Heart right ventricle (tissue), 16 donors: ENCODE measurements around the gene AKAP6. TPM values are rescaled to one million over a fixed set of nuclear protein-coding genes. Genes with fewer than 3 reads are reported as not detected.

ENCODE experiments used
- ATAC-seq, 8 donors: fragments of 200-7000 bp; cut with Tn5 transposase; one replicate each; pipeline ENCODE4 v1.9.1; 2020; ENCODE audit warnings: mild to moderate bottlenecking in 8 of 8, moderate library complexity in 8 of 8, moderate number of reproducible peaks in 1 of 8
- DNase-seq, 2 donors: peaks; one replicate each; pipeline ENCODE4 v3.0.0-alpha.2; 2020
- H3K27ac ChIP-seq, 10 donors: fragments of 200-600 bp; sonication (generic) in 2 of 10; one replicate each; pipeline versions ENCODE4 v1.5.0 to v1.8.0; 2020 to 2022; ENCODE audit warnings: mild to moderate bottlenecking in 3 of 10
- H3K27me3 ChIP-seq, 7 donors: fragments of 200-600 bp; one replicate each; pipeline ENCODE4 v1.8.0; 2021 to 2022; ENCODE audit warnings: mild to moderate bottlenecking in 2 of 7
- H3K36me3 ChIP-seq, 9 donors: fragments of 200-600 bp; sonication (generic) in 1 of 9; one replicate each; pipeline versions ENCODE4 v1.5.0 to v1.8.0; 2020 to 2022; ENCODE audit warnings: mild to moderate bottlenecking in 2 of 9
- H3K4me1 ChIP-seq, 9 donors: fragments of 200-600 bp; sonication (generic) in 1 of 9; one replicate each; pipeline versions ENCODE4 v1.5.0 to v1.8.0; 2020 to 2022; ENCODE audit warnings: mild to moderate bottlenecking in 4 of 9
- H3K4me3 ChIP-seq, 10 donors: fragments of 200-600 bp; sonication (generic) in 2 of 10; one replicate each; pipeline versions ENCODE4 v1.5.0 to v1.8.0; 2020 to 2022; ENCODE audit warnings: mild to moderate bottlenecking in 7 of 10, moderate library complexity in 2 of 10
- H3K9me3 ChIP-seq, 11 donors: fragments of 200-600 bp in 10 of 11; sonication (generic) in 2 of 11; one replicate each; pipeline versions ENCODE4 v1.5.0 to v1.8.0; 2013 to 2022; ENCODE audit warnings: mild to moderate bottlenecking in 2 of 11, control low read depth in 1 of 11, moderate library complexity in 1 of 11
- WGBS, 2 donors: extraction: QIAGEN DNeasy Blood & Tissue Kit; methylation state at CpG; one replicate each; pipeline ENCODE4 v1.1.7; 2013; ENCODE audit warnings: inconsistent platforms in 1 of 2; 5-methylcytosine and 5-hydroxymethylcytosine counted together
- intact Hi-C, 10 donors: fragments of 100-400 bp; cut with DNase I; formaldehyde crosslinking; loops; one replicate each; pipeline versions ENCODE4 v1.11.1 to v1.14.2; 2022
- polyA plus RNA-seq, 2 donors: library from polyadenylated mRNA; stranded (reverse); fragments of 200-250 nt; gene quantifications; one replicate each; pipeline ENCODE4 v1.2.3, GENCODE V29; 2013
- total RNA-seq, 10 donors: library from RNA; stranded (reverse); fragmentation: NEBNext Ultra II Directional in 3 of 10; extraction: Animal tissue kit (Norgen Biotek cat#: 25700) in 3 of 10; gene quantifications; one replicate each; pipeline versions ENCODE4 v1.2.1 to v1.2.4, GENCODE V29; 2021 to 2023
- TF ChIP-seq, protein P1 (sequence below), 9 donors: fragments of 200-600 bp; sonication (generic) in 2 of 9; IDR thresholded peaks; one replicate each; pipeline versions ENCODE4 v1.5.0 to v1.8.0; 2021 to 2022; ENCODE audit warnings: antibody characterized with exemption in 9 of 9, mild to moderate bottlenecking in 5 of 9, moderate library complexity in 1 of 9
- donor health status: Arrhythmogenic right ventricular cardiomyopathy.
- donor health status: ischemic (EF 13 %, LVEDD 7.1; RV severe dilation, severe dysfunction).
- donor health status: healthy with polysubstance abuse.
- donor health status: DM: no; HTN: yes; CAD: no.
- donor health status: DM: no; HTN: no; CAD: no.
- donor health status: ischemic (EF 25% LVEDD 6.9; RV normal size, moderate dysfunction).
- donor health status: ischemic (EF 25% LVEDD 5.7; RV mildly dilated, moderate dysfunction).
- donor health status: healthy.
- donor health status: DM: yes; HTN: yes; CAD: no.
- donor health status: Ischemic cardiomyopathy.
- donor health status: ischemic (EF 35%, LVEDD 5.7; RV mildly dilated, moderate dysfunction).
- donor health status: nonischemic (EF 11% LVEDD 7.7; RV severe dilation, severe dysfunction).
- donor health status: DM: yes; HTN: yes; CAD: no.
- donor health status: PGD.
- donor health status: ischemic (EF 29% LVEDD 5.4; RV normal size, mild dysfunction).
- donor health status: nonischemic (EF 23%, LVEDD 6.1; RV moderate dilation, normal function).

The AKAP6 gene
- total and polyA plus RNA-seq, 12 donors = 13.5 to 332 (median 229) TPM

DNA sequence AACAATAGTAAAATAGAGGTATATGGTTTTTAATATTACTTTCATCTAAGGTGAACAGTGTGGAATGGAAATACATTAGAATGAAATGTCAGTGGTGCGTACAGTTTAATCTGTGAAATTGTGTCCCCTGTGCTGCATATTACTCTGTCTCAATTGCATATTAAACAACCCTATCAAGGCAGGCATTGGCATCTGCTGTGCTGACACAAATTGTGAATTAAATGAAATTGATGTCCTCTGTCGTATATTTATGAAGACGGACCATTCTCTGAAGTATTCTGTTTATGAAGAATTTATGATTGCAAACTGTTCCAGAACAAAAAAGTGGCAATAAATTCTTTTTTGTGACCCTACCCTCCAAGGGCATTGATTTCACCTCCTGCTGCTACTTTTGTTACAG is 405.2 kb downstream of the AKAP6 start:
- DNase-seq = no peak
- intact Hi-C loops = no loop called here
- ATAC-seq = no peak
- Histone ChIP-seq H3K9me3 (no peaks in the 10 kb centered on the region), H3K4me1 (peaks cover 0 to 28% (median 0%) of the 10 kb centered on the region in 9 donors), H3K36me3 (peaks cover 0 to 34% (median 0%) of the 10 kb centered on the region in 9 donors), H3K27me3 (no peaks in the 10 kb centered on the region), H3K4me3 (no peak overlapping the region), H3K27ac (no peak overlapping the region)
- TF ChIP-seq, protein P1, sequence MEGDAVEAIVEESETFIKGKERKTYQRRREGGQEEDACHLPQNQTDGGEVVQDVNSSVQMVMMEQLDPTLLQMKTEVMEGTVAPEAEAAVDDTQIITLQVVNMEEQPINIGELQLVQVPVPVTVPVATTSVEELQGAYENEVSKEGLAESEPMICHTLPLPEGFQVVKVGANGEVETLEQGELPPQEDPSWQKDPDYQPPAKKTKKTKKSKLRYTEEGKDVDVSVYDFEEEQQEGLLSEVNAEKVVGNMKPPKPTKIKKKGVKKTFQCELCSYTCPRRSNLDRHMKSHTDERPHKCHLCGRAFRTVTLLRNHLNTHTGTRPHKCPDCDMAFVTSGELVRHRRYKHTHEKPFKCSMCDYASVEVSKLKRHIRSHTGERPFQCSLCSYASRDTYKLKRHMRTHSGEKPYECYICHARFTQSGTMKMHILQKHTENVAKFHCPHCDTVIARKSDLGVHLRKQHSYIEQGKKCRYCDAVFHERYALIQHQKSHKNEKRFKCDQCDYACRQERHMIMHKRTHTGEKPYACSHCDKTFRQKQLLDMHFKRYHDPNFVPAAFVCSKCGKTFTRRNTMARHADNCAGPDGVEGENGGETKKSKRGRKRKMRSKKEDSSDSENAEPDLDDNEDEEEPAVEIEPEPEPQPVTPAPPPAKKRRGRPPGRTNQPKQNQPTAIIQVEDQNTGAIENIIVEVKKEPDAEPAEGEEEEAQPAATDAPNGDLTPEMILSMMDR (IDR thresholded peaks at IDR 0.05) = no peak
- 92 to 94% methylated on average over 3 of the region's 3 CpGs for WGBS, 2 donors

- intact Hi-C loops = no loop called here
- TF ChIP-seq, protein P1 (IDR thresholded peaks at IDR 0.05) = no peak
- H3K27me3 ChIP-seq = no peaks in the 10 kb centered on the region
- H3K4me1 ChIP-seq = peaks cover 0 to 14% (median 0%) of the 10 kb centered on the region in 9 donors
- H3K4me3 ChIP-seq = no peak overlapping the region
- peaks cover 0 to 42% (median 0%) of the 10 kb centered on the region in 9 donors for H3K36me3 ChIP-seq
- ATAC-seq (no peak), DNase-seq (no peak)
- no peak overlapping the region for H3K27ac ChIP-seq
- WGBS, 2 donors = 80 to 81% methylated on average over 3 of the region's 3 CpGs
- no peaks in the 10 kb centered on the region for H3K9me3 ChIP-seq
Measured at GRCh38 chr14:32737621-32738020, 408.5 kb downstream of the AKAP6 start.

DNA sequence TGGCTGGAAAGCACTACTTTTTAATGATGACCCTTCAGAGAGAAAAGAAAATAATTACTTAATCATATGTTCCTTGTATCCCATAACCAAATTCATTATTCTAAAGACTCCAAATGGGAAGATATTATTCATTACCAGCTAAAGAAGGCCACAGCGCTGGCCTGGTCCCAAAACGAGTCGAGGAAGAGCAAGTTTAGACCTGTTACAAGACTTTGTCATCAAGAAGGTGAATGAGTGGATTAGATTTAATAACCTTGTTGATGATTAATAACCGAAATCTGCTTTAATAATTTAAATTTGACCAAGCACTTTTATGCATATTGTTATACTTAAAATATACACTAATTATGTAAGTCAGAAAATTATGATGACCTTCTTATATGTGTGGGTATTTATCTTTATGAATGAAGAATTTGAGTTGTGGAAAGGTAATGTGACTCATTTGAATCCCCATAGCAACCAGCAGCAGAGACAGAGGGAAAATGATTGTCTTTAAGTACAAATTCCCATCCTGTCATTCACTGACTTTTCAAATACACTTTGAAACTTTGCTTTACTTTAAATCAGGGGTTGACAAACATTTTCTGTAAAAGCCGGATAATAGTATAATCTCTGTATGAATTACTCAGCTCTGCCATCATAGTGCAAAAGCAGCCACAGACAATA is 409.2 kb downstream of the AKAP6 start:
- H3K27ac ChIP-seq = no peak overlapping the region
- intact Hi-C loops = no loop called here
- no peaks in the 10 kb centered on the region for H3K9me3 ChIP-seq
- peaks cover 0 to 14% (median 0%) of the 10 kb centered on the region in 9 donors for H3K4me1 ChIP-seq
- WGBS, 2 donors = 83 to 88% methylated on average over 5 of the region's 5 CpGs
- H3K27me3 ChIP-seq = no peaks in the 10 kb centered on the region
- peaks cover 0 to 38% (median 0%) of the 10 kb centered on the region in 9 donors for H3K36me3 ChIP-seq
- DNase-seq = no peak
- TF ChIP-seq, protein P1 (IDR thresholded peaks at IDR 0.05) = no peak
- H3K4me3 ChIP-seq = no peak overlapping the region
- ATAC-seq = no peak

DNA sequence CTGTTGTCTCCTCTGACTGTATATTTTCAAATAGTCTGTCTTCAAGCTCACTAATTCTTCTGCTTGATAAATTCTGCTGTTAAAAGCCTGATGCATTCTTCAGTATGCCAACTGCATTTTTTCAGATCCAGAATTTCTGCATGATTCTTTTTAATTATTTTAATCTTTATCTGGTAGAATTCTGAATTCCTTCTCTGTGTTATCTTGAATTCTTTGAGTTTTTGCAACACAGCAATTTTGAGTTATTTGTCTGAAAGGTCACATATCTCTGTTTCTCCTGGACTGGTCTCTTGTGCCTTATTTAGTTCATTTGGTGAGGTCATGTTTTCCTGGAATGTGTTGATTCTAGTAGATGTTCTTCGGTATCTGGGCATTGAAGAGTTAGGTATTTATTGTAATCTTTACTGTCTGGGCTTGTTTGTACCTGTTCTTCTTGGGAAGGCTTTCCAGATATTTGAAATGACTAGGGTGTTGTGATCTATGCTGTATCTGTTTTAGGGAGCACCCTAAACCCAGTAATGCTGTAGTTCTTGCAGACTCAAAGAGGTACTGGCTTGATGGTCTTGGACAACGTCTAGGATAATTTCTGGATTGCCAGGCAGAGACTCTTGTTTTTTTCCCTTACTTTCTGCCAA is 415.8 kb downstream of the AKAP6 start:
- TF ChIP-seq, protein P1 (IDR thresholded peaks at IDR 0.05) = no peak
- DNase-seq (no peak), ATAC-seq (peak in 1 of 8 donors; percentile 19)
- Histone ChIP-seq H3K9me3 (no peaks in the 10 kb centered on the region), H3K4me1 (peaks cover 0 to 15% (median 0%) of the 10 kb centered on the region in 9 donors), H3K27me3 (no peaks in the 10 kb centered on the region), H3K36me3 (peaks cover 0 to 18% (median 0%) of the 10 kb centered on the region in 9 donors), H3K27ac (no peak overlapping the region), H3K4me3 (no peak overlapping the region)
- intact Hi-C loops = no loop called here
- WGBS, 2 donors = 61 to 70% methylated on average over 2 of the region's 2 CpGs
